ENCODE measurements around the gene SIRT7. TPM values are rescaled to one million over a fixed set of nuclear protein-coding genes. Genes with fewer than 3 reads are reported as not detected.

The SIRT7 gene
- total and polyA plus RNA-seq, 4 donors = 14.7 to 43.4 (median 32.9) TPM

GRCh38 chr17:81884968-81885367 is 33.0 kb downstream of the SIRT7 start:
- DNase-seq = no peak
- H3K27me3 ChIP-seq (ENCODE audit: control insufficient read depth in 3 of 3, insufficient read depth in 3 of 3, low read length in 2 of 3) = no peaks in the 10 kb centered on the region
- whole genome bisulfite sequencing, 2 donors = 95 to 97% methylated on average over 5 of the region's 5 CpGs
- no peak for ATAC-seq (ENCODE audit: insufficient read depth, low FRiP score)
- peaks cover 0 to 3% (median 2%) of the 10 kb centered on the region in 5 donors for H3K4me1 ChIP-seq (ENCODE audit: control insufficient read depth in 5 of 5, insufficient read depth in 5 of 5, low read length in 5 of 5)
- H3K9me3 ChIP-seq (ENCODE audit: control insufficient read depth in 4 of 4, insufficient read depth in 3 of 4, low read length in 3 of 4) = no peaks in the 10 kb centered on the region
- H3K9ac ChIP-seq (ENCODE audit: insufficient read depth in 1 of 2, low read length in 2 of 2) = no peak overlapping the region
- H3K4me3 ChIP-seq = no peak overlapping the region
- peaks cover 18 to 45% (median 33%) of the 10 kb centered on the region in 4 donors for H3K36me3 ChIP-seq (ENCODE audit: control insufficient read depth in 4 of 4, insufficient read depth in 4 of 4, low read length in 4 of 4)
- H3K27ac ChIP-seq (ENCODE audit: low read depth in 1 of 2, low read length in 1 of 2) = no peak overlapping the region
- TF ChIP-seq, protein P1, sequence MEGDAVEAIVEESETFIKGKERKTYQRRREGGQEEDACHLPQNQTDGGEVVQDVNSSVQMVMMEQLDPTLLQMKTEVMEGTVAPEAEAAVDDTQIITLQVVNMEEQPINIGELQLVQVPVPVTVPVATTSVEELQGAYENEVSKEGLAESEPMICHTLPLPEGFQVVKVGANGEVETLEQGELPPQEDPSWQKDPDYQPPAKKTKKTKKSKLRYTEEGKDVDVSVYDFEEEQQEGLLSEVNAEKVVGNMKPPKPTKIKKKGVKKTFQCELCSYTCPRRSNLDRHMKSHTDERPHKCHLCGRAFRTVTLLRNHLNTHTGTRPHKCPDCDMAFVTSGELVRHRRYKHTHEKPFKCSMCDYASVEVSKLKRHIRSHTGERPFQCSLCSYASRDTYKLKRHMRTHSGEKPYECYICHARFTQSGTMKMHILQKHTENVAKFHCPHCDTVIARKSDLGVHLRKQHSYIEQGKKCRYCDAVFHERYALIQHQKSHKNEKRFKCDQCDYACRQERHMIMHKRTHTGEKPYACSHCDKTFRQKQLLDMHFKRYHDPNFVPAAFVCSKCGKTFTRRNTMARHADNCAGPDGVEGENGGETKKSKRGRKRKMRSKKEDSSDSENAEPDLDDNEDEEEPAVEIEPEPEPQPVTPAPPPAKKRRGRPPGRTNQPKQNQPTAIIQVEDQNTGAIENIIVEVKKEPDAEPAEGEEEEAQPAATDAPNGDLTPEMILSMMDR (IDR thresholded peaks at IDR 0.05; ENCODE audit: control extremely low read depth, extremely low read depth) = no peak

GRCh38 chr17:81884520-81884919 is 33.5 kb downstream of the SIRT7 start:
- WGBS, 2 donors = 76 to 83% methylated on average over 11 of the region's 11 CpGs
- H3K27ac ChIP-seq (ENCODE audit: low read depth in 1 of 2, low read length in 1 of 2) = no peak overlapping the region

DNA sequence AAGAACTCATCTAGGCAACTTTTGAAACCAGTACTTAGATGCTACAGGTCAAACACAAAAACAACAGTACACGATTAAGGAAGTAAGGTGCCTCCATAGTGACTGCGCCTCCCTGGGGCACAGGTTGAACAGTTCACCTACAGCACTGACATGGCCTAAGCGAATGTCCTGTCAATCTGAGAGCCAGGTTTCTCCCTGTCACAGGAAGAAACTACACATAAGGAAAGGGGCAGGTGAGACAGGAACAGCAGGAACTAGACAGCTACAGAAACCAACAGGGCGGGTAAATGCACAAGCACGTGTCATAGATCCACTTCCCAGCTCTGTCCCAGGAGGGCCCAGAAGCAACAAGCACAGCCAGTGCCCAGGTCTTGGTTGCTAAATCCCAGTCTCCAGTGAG is 38.9 kb downstream of the SIRT7 start:
- no peak for ATAC-seq (ENCODE audit: insufficient read depth, low FRiP score)

More at GRCh38 chr17:81884520-81884919, 33.5 kb downstream of the SIRT7 start:
- H3K4me1 ChIP-seq (ENCODE audit: control insufficient read depth in 5 of 5, insufficient read depth in 5 of 5, low read length in 5 of 5) = no peaks in the 10 kb centered on the region
- DNase-seq (no peak), ATAC-seq (ENCODE audit: insufficient read depth, low FRiP score) (no peak)
- TF ChIP-seq, protein P1 (IDR thresholded peaks at IDR 0.05; ENCODE audit: control extremely low read depth, extremely low read depth) = no peak
- H3K9me3 ChIP-seq (ENCODE audit: control insufficient read depth in 4 of 4, insufficient read depth in 3 of 4, low read length in 3 of 4) = no peaks in the 10 kb centered on the region
- H3K27me3 ChIP-seq (ENCODE audit: control insufficient read depth in 3 of 3, insufficient read depth in 3 of 3, low read length in 2 of 3) = no peaks in the 10 kb centered on the region
- H3K4me3 ChIP-seq = no peak overlapping the region
- H3K9ac ChIP-seq (ENCODE audit: insufficient read depth in 1 of 2, low read length in 2 of 2) = no peak overlapping the region
- peaks cover 18 to 45% (median 29%) of the 10 kb centered on the region in 4 donors for H3K36me3 ChIP-seq (ENCODE audit: control insufficient read depth in 4 of 4, insufficient read depth in 4 of 4, low read length in 4 of 4)

More for the DNA sequence above, 38.9 kb downstream of the SIRT7 start:
- no peak for DNase-seq
- Histone ChIP-seq H3K9me3 (ENCODE audit: control insufficient read depth in 4 of 4, insufficient read depth in 3 of 4, low read length in 3 of 4) (no peaks in the 10 kb centered on the region), H3K36me3 (ENCODE audit: control insufficient read depth in 4 of 4, insufficient read depth in 4 of 4, low read length in 4 of 4) (peaks cover 0 to 12% (median 9%) of the 10 kb centered on the region in 4 donors), H3K4me1 (ENCODE audit: control insufficient read depth in 5 of 5, insufficient read depth in 5 of 5, low read length in 5 of 5) (no peaks in the 10 kb centered on the region), H3K9ac (ENCODE audit: insufficient read depth in 1 of 2, low read length in 2 of 2) (no peak overlapping the region), H3K4me3 (no peak overlapping the region), H3K27ac (ENCODE audit: low read depth in 1 of 2, low read length in 1 of 2) (no peak overlapping the region), H3K27me3 (ENCODE audit: control insufficient read depth in 3 of 3, insufficient read depth in 3 of 3, low read length in 2 of 3) (no peaks in the 10 kb centered on the region)
- TF ChIP-seq, protein P1 (IDR thresholded peaks at IDR 0.05; ENCODE audit: control extremely low read depth, extremely low read depth) = no peak
- WGBS, 2 donors = 93 to 95% methylated on average over 5 of the region's 5 CpGs

All from lung (tissue), 12 donors.